Endothelial cell (in vitro differentiated cells): ENCODE data around the gene POLDIP3. TPM values are rescaled to one million over a fixed set of nuclear protein-coding genes. Genes with fewer than 3 reads are reported as not detected.

Experiments used
- DNase-seq: peaks from one replicate; pipeline ENCODE4 v3.0.0; 2021; ENCODE audit warnings: low spot score
- H3K27ac Mint-ChIP-seq: one replicate; pipeline ENCODE4 v1.8.0; 2021; ENCODE audit warnings: mixed read lengths, inconsistent platforms; ENCODE audit not compliant: unreplicated experiment
- H3K27me3 Mint-ChIP-seq: one replicate; pipeline ENCODE4 v1.8.0; 2021; ENCODE audit warnings: mild to moderate bottlenecking, moderate library complexity, mixed read lengths, inconsistent platforms; ENCODE audit not compliant: unreplicated experiment
- H3K36me3 Mint-ChIP-seq: one replicate; pipeline ENCODE4 v1.8.0; 2021; ENCODE audit warnings: mild to moderate bottlenecking, low read depth, mixed read lengths, inconsistent platforms; ENCODE audit not compliant: unreplicated experiment
- H3K4me1 Mint-ChIP-seq: one replicate; pipeline ENCODE4 v1.8.0; 2021; ENCODE audit warnings: mild to moderate bottlenecking, mixed read lengths, inconsistent platforms; ENCODE audit not compliant: unreplicated experiment
- H3K4me3 Mint-ChIP-seq: one replicate; pipeline ENCODE4 v1.8.0; 2021; ENCODE audit warnings: mild to moderate bottlenecking, mixed read lengths, inconsistent platforms; ENCODE audit not compliant: unreplicated experiment
- H3K9me3 Mint-ChIP-seq: one replicate; pipeline ENCODE4 v1.8.0; 2021; ENCODE audit warnings: mixed read lengths, inconsistent platforms; ENCODE audit not compliant: unreplicated experiment
- CTCF ChIP-seq: fragments of 200-600 bp; sonication (generic); IDR thresholded peaks from one replicate; pipeline ENCODE4 v1.5.0; 2021; ENCODE audit warnings: antibody characterized with exemption; ENCODE audit not compliant: unreplicated experiment
- total RNA-seq: library from RNA; stranded (reverse); fragmentation: NEBNext Ultra II Directional; extraction: Animal tissue kit (Norgen Biotek cat#: 25700); gene quantifications from one replicate; pipeline ENCODE4 v1.2.1, GENCODE V29; 2021; ENCODE audit not compliant: unreplicated experiment

The POLDIP3 gene
- total RNA-seq, 1 donor from 2014 or later: 50.0 TPM

DNA sequence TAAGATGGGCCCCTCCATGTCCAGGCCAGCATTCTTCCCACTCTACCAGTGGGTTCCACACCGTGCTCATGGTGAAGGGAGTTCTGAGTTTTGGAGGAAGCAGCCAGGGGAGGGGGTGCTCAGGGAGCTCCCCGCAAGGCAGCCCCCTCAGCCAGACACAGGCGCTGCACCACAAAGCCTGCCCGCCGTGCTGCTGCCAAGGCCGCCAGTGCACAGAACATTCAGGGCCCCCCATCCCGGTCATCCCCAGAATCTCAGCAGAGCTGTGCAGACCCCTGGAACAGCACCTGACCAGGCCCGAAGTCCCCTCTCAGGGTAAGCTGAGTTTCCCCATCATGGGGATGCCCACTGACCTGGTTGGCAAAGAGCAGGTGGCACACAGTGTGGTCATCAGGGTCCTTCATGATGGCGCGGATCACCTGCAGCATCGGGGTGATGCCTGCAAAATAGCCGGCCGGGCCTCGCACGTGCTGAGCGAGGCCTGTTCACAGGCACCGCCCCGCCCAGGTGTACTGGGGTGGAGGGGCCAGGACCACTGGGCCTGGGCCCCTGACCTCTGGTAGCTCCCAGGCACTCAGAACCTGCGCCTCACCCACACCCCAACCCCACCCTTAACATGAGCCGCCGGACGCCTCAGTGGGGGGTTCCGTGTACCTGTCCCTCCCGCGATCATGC, 12.4 kb upstream of the POLDIP3 start:
- H3K27me3 Mint-ChIP-seq: peaks cover 17% of the 10 kb centered on the region
- peaks cover 12% of the 10 kb centered on the region for H3K36me3 Mint-ChIP-seq
- H3K4me1 Mint-ChIP-seq: no peaks in the 10 kb centered on the region
- DNase-seq: no peak
- H3K27ac Mint-ChIP-seq: no peak overlapping the region
- H3K4me3 Mint-ChIP-seq: peak overlapping the region; percentile 53
- H3K9me3 Mint-ChIP-seq: no peaks in the 10 kb centered on the region
- TF ChIP-seq CTCF: no peak

- Mint-ChIP-seq H3K9me3 (no peaks in the 10 kb centered on the region), H3K4me3 (peak overlapping the region; percentile 53), H3K4me1 (no peaks in the 10 kb centered on the region), H3K36me3 (peaks cover 12% of the 10 kb centered on the region), H3K27me3 (peaks cover 19% of the 10 kb centered on the region), H3K27ac (no peak overlapping the region)
- DNase-seq: no peak
- TF ChIP-seq CTCF: no peak
Measured at GRCh38 chr22:42626431-42626830, 11.7 kb upstream of the POLDIP3 start.

DNA sequence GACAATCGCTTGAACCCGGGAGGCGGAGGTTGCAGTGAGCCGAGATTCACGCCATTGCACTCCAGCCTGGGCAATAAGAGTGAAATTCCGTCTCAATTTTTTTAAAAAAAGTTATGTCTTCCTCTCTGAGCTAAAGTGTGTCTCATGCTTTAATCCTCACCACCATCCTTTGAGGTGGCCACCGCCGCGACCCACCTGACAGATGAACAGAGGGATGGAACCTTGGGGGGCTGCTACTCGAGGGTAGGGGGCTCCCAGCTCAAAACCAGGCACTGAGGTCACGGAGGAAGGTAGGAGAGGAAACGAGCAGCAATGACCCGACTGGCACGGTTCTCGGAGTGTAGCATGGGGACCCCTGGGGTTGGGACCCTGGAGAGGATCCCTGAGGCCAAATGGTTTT, 10.7 kb upstream of the POLDIP3 start:
- H3K9me3 Mint-ChIP-seq: no peaks in the 10 kb centered on the region
- TF ChIP-seq CTCF: no peak
- H3K36me3 Mint-ChIP-seq: peaks cover 12% of the 10 kb centered on the region
- H3K27me3 Mint-ChIP-seq: peaks cover 19% of the 10 kb centered on the region
- H3K4me1 Mint-ChIP-seq: no peaks in the 10 kb centered on the region
- no peak overlapping the region for H3K27ac Mint-ChIP-seq
- H3K4me3 Mint-ChIP-seq: no peak overlapping the region
- DNase-seq: no peak

DNA sequence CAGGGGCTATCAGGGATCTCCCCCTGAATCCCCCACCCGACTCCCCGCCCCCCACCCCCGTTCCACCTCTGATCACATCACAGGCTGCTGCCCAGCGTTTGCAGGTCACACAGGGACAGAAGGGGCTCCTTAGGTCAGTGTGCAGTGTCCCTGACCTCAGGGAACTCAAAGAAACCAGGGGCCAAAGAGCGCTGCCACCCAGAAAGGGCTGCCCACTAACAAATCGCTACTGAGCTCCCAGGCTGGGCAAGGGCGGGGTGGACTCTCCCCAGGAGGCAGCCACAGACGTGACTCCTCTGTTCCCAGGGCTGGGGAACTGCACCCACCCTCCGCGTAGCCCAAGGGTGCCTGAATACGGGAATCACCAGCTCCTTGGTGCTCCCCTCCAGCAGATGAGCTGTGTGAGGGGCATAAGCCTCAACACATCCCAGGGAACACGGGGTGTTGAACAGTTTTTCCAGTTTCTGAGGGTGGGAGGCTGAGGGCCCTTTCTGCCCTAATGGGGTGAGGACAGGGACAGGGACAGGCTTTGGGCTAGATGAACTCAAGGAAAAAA, 9.9 kb upstream of the POLDIP3 start:
- Mint-ChIP-seq H3K4me1 (no peaks in the 10 kb centered on the region), H3K36me3 (peaks cover 8% of the 10 kb centered on the region), H3K27ac (no peak overlapping the region), H3K27me3 (peaks cover 17% of the 10 kb centered on the region), H3K9me3 (no peaks in the 10 kb centered on the region), H3K4me3 (no peak overlapping the region)
- DNase-seq: no peak
- no peak for TF ChIP-seq CTCF

- no peak for DNase-seq
- H3K27me3 Mint-ChIP-seq: peaks cover 17% of the 10 kb centered on the region
- no peak overlapping the region for H3K27ac Mint-ChIP-seq
- no peaks in the 10 kb centered on the region for H3K9me3 Mint-ChIP-seq
- peaks cover 5% of the 10 kb centered on the region for H3K36me3 Mint-ChIP-seq
- H3K4me1 Mint-ChIP-seq: no peaks in the 10 kb centered on the region
- H3K4me3 Mint-ChIP-seq: no peak overlapping the region
- TF ChIP-seq CTCF: no peak
Measured at GRCh38 chr22:42623756-42624441, 9.2 kb upstream of the POLDIP3 start.
